BJ (cell line): Measurements from ENCODE around the gene WDFY1. TPM values are rescaled to one million over a fixed set of nuclear protein-coding genes. Genes with fewer than 3 reads are reported as not detected.

ENCODE experiments used
- CTCF ChIA-PET: fragments of 350-600 bp; formaldehyde crosslinking; extraction: SDS; loops from one replicate; lab custom pipeline; 2021; ENCODE audit warnings: antibody characterized with exemption, inconsistent platforms; lab: Yijun Ruan, JAX
- POLR2A ChIA-PET: fragments of 300-600 bp; sonication (Branson Sonifier 250); formaldehyde crosslinking; extraction: SDS; loops from one replicate; lab custom pipeline; 2021; ENCODE audit warnings: antibody characterized with exemption; lab: Charles Lee
- DNase-seq: peaks from one replicate; pipeline ENCODE4 v3.0.0-alpha.2; 2011; ENCODE audit warnings: low read depth
- H3K27me3 ChIP-seq: 2 replicates; pipeline ENCODE4 v1.6.0; 2011; ENCODE audit warnings: low read length; ENCODE audit not compliant: control insufficient read depth, insufficient read depth
- H3K36me3 ChIP-seq: 2 replicates; pipeline ENCODE4 v1.5.1; 2011; ENCODE audit warnings: low read length; ENCODE audit not compliant: control insufficient read depth, insufficient read depth
- H3K4me3 ChIP-seq: 2 replicates; pipeline ENCODE4 v1.5.1; 2011; ENCODE audit warnings: low read depth, mild to moderate bottlenecking, control low read depth, low read length
- CTCF ChIP-seq: IDR thresholded peaks from 2 replicates; pipeline ENCODE4 v1.5.1; 2011; ENCODE audit warnings: low read depth, mild to moderate bottlenecking, control low read depth, inconsistent platforms, low read length, moderate library complexity; ENCODE audit not compliant: insufficient read depth
- polyA plus RNA-seq: library from polyadenylated mRNA; depleted of rRNA; stranded (reverse); fragments of >200 nt; gene quantifications from 2 replicates; pipeline ENCODE4 v1.2.3, GENCODE V29; 2011

The WDFY1 gene
- polyA plus RNA-seq, 1 experiment = 90.6 TPM

GRCh38 chr2:223900066-223900465 lies 45.1 kb downstream of the WDFY1 start:
- DNase-seq = no peak
- Histone ChIP-seq H3K4me3 (no peak overlapping the region), H3K27me3 (no peaks in the 10 kb centered on the region), H3K36me3 (peaks cover 7% of the 10 kb centered on the region)
- ChIA-PET CTCF (no interaction called here), POLR2A (no interaction called here)
- no peak for TF ChIP-seq CTCF

- ChIA-PET POLR2A (no interaction called here), CTCF (no interaction called here)
- Histone ChIP-seq H3K36me3 (peaks cover 12% of the 10 kb centered on the region), H3K27me3 (no peaks in the 10 kb centered on the region), H3K4me3 (no peak overlapping the region)
- TF ChIP-seq CTCF = no peak
- no peak for DNase-seq
Observed at GRCh38 chr2:223897669-223898330, 47.3 kb downstream of the WDFY1 start.

GRCh38 chr2:223896833-223897311 lies 48.3 kb downstream of the WDFY1 start:
- ChIA-PET POLR2A (no interaction called here), CTCF (interaction anchor here (0.7 kb wide), 1 partner anchor 12 kb away, joined by 3 read pairs; no protein-coding TSS in a partner anchor)
- Histone ChIP-seq H3K36me3 (peaks cover 14% of the 10 kb centered on the region), H3K27me3 (no peaks in the 10 kb centered on the region), H3K4me3 (no peak overlapping the region)
- no peak for DNase-seq
- TF ChIP-seq CTCF = no peak

GRCh38 chr2:223894968-223895367 lies 50.2 kb downstream of the WDFY1 start:
- Histone ChIP-seq H3K36me3 (peaks cover 10% of the 10 kb centered on the region), H3K4me3 (no peak overlapping the region), H3K27me3 (no peaks in the 10 kb centered on the region)
- no peak for TF ChIP-seq CTCF
- DNase-seq = no peak
- CTCF ChIA-PET = no interaction called here
- POLR2A ChIA-PET = no interaction called here

GRCh38 chr2:223894009-223894408 lies 51.1 kb downstream of the WDFY1 start:
- no peaks in the 10 kb centered on the region for H3K27me3 ChIP-seq
- no peak for DNase-seq
- CTCF ChIA-PET = no interaction called here
- peaks cover 11% of the 10 kb centered on the region for H3K36me3 ChIP-seq
- POLR2A ChIA-PET = no interaction called here
- no peak overlapping the region for H3K4me3 ChIP-seq
- TF ChIP-seq CTCF = no peak
